ENCODE measurements around the gene STOML1. TPM values are rescaled to one million over a fixed set of nuclear protein-coding genes. Genes with fewer than 3 reads are reported as not detected.

Gene STOML1
- total RNA-seq, 2 experiments from 2014 or later = 8.0 to 8.9 TPM

GRCh38 chr15:73937726-73938125, 54.4 kb downstream of the STOML1 start:
- Histone ChIP-seq H3K79me2 (ENCODE audit: insufficient read depth, low read depth, low read length) (no peaks in the 10 kb centered on the region), H3K27ac (ENCODE audit: low read depth, low read length, poor library complexity, severe bottlenecking) (no peak overlapping the region), H2AFZ (ENCODE audit: low read length) (no peak overlapping the region), H3K9me3 (ENCODE audit: low read length) (no peaks in the 10 kb centered on the region), H3K36me3 (ENCODE audit: insufficient read depth, low read length) (no peaks in the 10 kb centered on the region), H3K4me3 (ENCODE audit: low read depth, low read length, poor library complexity, severe bottlenecking) (no peak overlapping the region), H3K4me2 (ENCODE audit: low read length) (no peak overlapping the region), H3K9me2 (ENCODE audit: insufficient read depth, low read length) (no peaks in the 10 kb centered on the region), H4K20me1 (ENCODE audit: insufficient read depth, low read length) (no peaks in the 10 kb centered on the region), H3K4me1 (ENCODE audit: insufficient read depth, low read length, poor library complexity, severe bottlenecking) (no peaks in the 10 kb centered on the region)
- DNase-seq (ENCODE audit: low spot score) = no peak
- POLR2A ChIA-PET = no interaction called here
- TF ChIP-seq, protein P1, sequence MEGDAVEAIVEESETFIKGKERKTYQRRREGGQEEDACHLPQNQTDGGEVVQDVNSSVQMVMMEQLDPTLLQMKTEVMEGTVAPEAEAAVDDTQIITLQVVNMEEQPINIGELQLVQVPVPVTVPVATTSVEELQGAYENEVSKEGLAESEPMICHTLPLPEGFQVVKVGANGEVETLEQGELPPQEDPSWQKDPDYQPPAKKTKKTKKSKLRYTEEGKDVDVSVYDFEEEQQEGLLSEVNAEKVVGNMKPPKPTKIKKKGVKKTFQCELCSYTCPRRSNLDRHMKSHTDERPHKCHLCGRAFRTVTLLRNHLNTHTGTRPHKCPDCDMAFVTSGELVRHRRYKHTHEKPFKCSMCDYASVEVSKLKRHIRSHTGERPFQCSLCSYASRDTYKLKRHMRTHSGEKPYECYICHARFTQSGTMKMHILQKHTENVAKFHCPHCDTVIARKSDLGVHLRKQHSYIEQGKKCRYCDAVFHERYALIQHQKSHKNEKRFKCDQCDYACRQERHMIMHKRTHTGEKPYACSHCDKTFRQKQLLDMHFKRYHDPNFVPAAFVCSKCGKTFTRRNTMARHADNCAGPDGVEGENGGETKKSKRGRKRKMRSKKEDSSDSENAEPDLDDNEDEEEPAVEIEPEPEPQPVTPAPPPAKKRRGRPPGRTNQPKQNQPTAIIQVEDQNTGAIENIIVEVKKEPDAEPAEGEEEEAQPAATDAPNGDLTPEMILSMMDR (conservative IDR thresholded peaks at IDR 0.05; ENCODE audit: low read length) = no peak
- TF ChIP-seq EZH2phosphoT487 (IDR thresholded peaks at IDR 0.05; ENCODE audit: borderline replicate concordance, low read depth, low read length) = no peak
- BruUV-seq (replicated peaks) = no TSS peak
- CTCF ChIA-PET (ENCODE audit: unreplicated experiment) = no interaction called here
- intact Hi-C loops (cut with micrococcal nuclease; ENCODE audit: unreplicated experiment) = no loop called here

DNA sequence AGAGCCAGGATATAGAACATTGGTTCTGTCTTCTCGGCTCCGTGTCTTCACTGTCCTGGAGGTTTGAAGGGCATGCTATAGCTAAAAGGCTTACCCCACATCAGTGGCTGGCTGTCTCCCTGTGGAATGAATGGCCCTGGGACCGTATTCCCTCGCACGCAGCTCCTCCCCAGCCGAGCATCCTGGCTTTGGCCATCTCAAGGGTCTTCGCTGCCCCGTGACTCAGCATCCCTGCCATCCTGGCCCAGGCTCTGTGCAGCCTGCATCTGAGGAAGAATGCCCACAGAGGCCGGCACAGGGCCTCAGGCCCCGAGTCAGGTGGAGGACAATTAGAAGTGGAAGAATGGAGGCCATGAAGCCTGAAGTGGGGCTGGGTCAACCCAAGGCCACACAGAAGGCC, 54.8 kb downstream of the STOML1 start:
- Histone ChIP-seq H3K27ac (ENCODE audit: low read depth, low read length, poor library complexity, severe bottlenecking) (no peak overlapping the region), H2AFZ (ENCODE audit: low read length) (no peak overlapping the region), H3K79me2 (ENCODE audit: insufficient read depth, low read depth, low read length) (no peaks in the 10 kb centered on the region), H4K20me1 (ENCODE audit: insufficient read depth, low read length) (no peaks in the 10 kb centered on the region), H3K4me2 (ENCODE audit: low read length) (no peak overlapping the region), H3K36me3 (ENCODE audit: insufficient read depth, low read length) (no peaks in the 10 kb centered on the region), H3K4me1 (ENCODE audit: insufficient read depth, low read length, poor library complexity, severe bottlenecking) (no peaks in the 10 kb centered on the region), H3K9me2 (ENCODE audit: insufficient read depth, low read length) (no peaks in the 10 kb centered on the region), H3K4me3 (ENCODE audit: low read depth, low read length, poor library complexity, severe bottlenecking) (no peak overlapping the region), H3K9me3 (ENCODE audit: low read length) (no peaks in the 10 kb centered on the region)
- no peak for DNase-seq (ENCODE audit: low spot score)
- CTCF ChIA-PET (ENCODE audit: unreplicated experiment) = no interaction called here
- intact Hi-C loops (cut with micrococcal nuclease; ENCODE audit: unreplicated experiment) = no loop called here
- POLR2A ChIA-PET = no interaction called here
- no TSS peak for BruUV-seq (replicated peaks)
- TF ChIP-seq, protein P1 (conservative IDR thresholded peaks at IDR 0.05; ENCODE audit: low read length) = no peak
- no peak for TF ChIP-seq EZH2phosphoT487 (IDR thresholded peaks at IDR 0.05; ENCODE audit: borderline replicate concordance, low read depth, low read length)

- intact Hi-C loops (cut with micrococcal nuclease; ENCODE audit: unreplicated experiment) = no loop called here
- DNase-seq (ENCODE audit: low spot score) = no peak
- Histone ChIP-seq H3K9me3 (ENCODE audit: low read length) (no peaks in the 10 kb centered on the region), H3K27ac (ENCODE audit: low read depth, low read length, poor library complexity, severe bottlenecking) (no peak overlapping the region), H3K9me2 (ENCODE audit: insufficient read depth, low read length) (no peaks in the 10 kb centered on the region), H2AFZ (ENCODE audit: low read length) (no peak overlapping the region), H3K79me2 (ENCODE audit: insufficient read depth, low read depth, low read length) (no peaks in the 10 kb centered on the region), H3K36me3 (ENCODE audit: insufficient read depth, low read length) (no peaks in the 10 kb centered on the region), H3K4me2 (ENCODE audit: low read length) (no peak overlapping the region), H3K4me3 (ENCODE audit: low read depth, low read length, poor library complexity, severe bottlenecking) (no peak overlapping the region), H4K20me1 (ENCODE audit: insufficient read depth, low read length) (no peaks in the 10 kb centered on the region), H3K4me1 (ENCODE audit: insufficient read depth, low read length, poor library complexity, severe bottlenecking) (no peaks in the 10 kb centered on the region)
- CTCF ChIA-PET (ENCODE audit: unreplicated experiment) = no interaction called here
- no TSS peak for BruUV-seq (replicated peaks)
- POLR2A ChIA-PET = no interaction called here
- TF ChIP-seq EZH2phosphoT487 (IDR thresholded peaks at IDR 0.05; ENCODE audit: borderline replicate concordance, low read depth, low read length) = no peak
- TF ChIP-seq, protein P1 (conservative IDR thresholded peaks at IDR 0.05; ENCODE audit: low read length) = no peak
Observed at GRCh38 chr15:73936588-73937290, 55.4 kb downstream of the STOML1 start.

Measured in OCI-LY7 (cell line).